Amygdala (tissue), 56 donors: ENCODE results near the gene PHLDB2.

Experiments
- DNase-seq, 56 donors: peaks; one replicate each; lab custom pipeline; 2025; lab: John Stamatoyannopoulos, UW

PHLDB2 gene

DNA sequence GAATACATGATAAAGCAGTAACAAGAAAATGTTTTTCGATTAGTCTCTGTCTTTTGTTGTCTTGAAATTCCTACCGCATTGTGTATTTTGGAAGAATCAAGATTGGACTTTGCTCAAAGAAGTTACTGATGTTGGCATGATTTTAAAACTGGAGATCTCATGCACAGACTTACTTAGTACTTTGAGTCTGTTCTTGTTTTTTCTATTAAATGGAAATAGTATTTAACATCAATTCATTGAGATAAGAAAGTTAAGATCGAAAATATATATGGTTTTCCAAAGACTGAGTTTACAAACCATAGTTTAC, 122.3 kb downstream of the PHLDB2 start:
- DNase-seq: no peak

DNA sequence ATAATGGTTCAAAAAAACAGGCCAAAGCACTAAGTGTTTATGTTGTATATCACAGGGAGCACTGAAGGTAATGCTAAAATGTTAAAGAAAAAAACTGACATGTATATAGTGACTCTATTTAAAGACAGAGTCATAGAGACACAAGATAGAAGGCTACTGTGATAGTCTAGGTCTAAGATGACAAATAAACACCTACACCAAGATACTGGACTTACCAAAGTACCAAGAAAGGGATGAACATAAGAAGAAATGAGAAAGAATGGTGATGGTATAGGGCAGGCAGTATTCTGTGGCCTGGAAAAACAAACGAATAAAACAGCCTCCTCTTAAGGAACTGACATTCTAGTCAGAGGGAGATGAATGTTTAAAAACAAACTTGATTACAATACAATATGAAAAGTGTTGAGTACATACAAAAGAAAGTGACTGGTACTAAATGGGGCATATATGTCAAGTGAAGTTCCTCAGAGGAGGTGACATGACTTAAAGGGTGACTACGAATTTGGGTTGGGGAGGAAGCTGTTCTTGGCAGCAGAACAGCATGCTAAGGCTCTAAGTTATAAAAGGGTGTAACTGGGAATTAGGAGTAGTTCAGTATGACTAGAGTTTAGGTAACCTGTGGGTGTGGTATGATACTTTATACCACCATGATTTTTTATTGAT, 125.7 kb downstream of the PHLDB2 start:
- DNase-seq: no peak

- DNase-seq: no peak
Observed at GRCh38 chr3:111986800-111987199, 127.7 kb downstream of the PHLDB2 start.

GRCh38 chr3:111989061-111989678, 130.1 kb downstream of the PHLDB2 start:
- DNase-seq: peak in 3 of 56 donors; percentile 8 to 29 (median 12)

GRCh38 chr3:111993038-111993437, 134.0 kb downstream of the PHLDB2 start:
- DNase-seq: no peak

DNA sequence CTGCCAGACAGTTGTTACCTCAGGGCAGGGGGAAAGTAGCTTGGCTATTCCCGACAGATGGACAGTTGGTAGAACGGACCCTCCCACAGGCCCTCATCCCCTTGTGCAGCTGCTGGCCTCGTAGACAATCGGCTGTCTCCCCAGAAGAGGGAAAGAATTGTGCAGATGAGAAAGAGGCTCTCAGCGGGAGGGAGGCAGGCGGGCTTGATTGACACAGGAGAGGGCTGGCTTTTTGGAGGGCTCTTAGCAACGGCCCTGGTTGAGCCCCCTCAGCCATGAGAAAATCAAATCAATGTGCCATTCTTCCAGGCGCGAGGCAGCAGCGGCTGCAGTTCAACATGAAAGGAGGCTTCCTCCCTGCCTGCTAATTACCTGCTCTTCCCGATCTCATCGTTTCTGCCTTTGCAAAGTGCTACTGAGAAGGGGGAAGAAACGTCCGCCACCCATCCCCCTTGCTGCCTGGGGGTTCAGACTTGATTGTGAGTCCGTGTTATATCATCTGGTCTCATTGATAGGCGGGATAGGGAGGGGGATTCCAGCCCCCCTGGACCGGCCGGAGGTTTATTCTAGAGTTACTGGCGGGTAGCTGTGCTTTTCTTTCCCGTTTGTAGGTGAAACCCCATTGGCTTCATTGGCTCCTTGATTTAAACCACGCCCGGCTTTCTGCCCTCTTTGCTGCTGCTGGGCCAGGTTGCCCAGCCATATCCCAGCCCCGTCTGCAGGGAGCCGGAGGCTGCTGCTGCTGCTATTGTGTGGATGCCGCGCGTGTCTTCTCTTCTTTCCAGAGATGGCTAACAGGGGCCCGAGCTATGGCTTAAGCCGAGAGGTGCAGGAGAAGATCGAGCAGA, 139.8 kb downstream of the PHLDB2 start, which contains the start of gene TAGLN3:
TSS of gene TAGLN3 (plus strand) at position 287 of the 848 bp plus-strand sequence. CDS start at position 788, 501 bp downstream.
- DNase-seq: peak in 44 of 56 donors; percentile 12 to 80 (median 44)

DNA sequence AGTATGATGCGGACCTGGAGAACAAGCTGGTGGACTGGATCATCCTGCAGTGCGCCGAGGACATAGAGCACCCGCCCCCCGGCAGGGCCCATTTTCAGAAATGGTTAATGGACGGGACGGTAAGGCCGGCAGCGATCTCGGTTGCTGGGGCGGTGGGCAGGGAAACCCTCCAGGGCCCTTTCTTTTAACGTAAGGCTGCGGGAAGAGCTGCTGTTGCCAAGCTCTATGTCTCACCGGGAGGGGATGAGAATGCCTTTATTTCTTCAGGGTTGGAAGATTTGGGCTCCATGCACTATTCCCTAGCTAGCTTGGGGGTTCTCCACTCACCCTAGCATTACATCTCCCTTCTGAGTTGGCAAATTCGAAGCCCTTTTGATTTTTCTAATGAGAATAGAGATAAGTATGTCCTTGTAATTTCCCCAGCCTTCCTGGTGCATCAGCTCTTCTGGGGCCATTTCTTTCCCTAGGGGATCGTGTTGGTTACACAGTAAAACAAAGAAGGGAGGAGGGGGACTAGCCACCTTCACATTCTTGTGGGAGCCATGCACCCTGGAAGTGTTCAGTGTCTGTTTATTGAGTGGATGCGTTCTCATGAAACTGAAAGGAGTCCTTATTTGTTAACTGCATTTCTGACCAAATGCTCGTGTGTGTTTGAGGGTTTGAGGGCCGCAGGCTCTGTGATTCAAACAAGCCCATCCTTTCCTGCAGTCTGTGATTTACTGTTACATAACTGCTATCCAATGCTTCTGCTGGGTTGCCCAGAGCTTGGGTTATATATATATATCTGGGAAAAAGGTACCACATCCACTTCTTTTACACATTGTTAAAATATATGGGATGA, 140.6 kb downstream of the PHLDB2 start:
- peak in 8 of 56 donors; percentile 18 to 59 (median 32) for DNase-seq

DNA sequence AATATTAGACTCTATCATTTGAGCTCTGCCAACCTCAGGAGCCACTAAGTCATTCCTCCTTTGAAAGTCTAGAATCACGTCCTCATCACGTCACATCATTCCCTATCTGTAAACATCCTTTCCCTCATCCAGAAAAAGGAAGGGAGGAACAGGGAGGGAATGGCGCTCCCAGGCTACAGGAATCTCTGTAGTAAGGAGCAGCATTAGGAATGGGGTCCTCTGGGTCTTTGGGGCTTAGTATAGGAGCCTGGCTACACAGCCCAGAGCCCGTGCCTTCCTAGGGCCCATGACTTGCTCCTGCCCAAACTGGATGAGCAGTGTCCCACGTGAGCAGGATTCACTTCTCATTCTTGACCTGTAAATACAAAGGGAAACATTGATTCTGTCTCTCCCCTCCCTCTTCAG, 141.3 kb downstream of the PHLDB2 start:
- DNase-seq: no peak

- DNase-seq: peak in 1 of 56 donors; percentile 21
Observed at GRCh38 chr3:112000966-112001365, 141.9 kb downstream of the PHLDB2 start.

DNA sequence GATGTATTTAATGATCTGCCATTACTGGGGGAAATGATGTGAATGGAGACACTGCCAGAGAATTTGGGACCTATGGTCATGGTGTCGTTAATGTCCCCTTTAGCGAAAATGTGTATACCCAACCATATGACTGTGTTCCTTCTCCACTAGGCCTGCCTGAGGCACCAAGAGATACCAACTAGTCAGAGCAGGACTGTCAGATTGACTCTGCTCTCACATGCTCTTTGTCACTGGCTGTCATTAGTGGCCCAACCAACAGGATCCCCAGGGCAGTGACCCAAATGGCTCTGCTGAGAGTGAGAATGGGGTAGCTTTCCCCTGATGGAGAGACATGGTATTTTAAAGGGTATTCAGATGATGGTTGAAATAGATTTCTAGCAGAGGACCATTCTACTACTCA, 142.5 kb downstream of the PHLDB2 start:
- DNase-seq: peak in 1 of 56 donors; percentile 13

GRCh38 chr3:112002096-112002971, 143.3 kb downstream of the PHLDB2 start:
- peak in 6 of 56 donors; percentile 15 to 58 (median 25) for DNase-seq

GRCh38 chr3:112003321-112004080, 144.4 kb downstream of the PHLDB2 start:
- no peak for DNase-seq

GRCh38 chr3:112004187-112004586, 145.1 kb downstream of the PHLDB2 start:
- DNase-seq: no peak

DNA sequence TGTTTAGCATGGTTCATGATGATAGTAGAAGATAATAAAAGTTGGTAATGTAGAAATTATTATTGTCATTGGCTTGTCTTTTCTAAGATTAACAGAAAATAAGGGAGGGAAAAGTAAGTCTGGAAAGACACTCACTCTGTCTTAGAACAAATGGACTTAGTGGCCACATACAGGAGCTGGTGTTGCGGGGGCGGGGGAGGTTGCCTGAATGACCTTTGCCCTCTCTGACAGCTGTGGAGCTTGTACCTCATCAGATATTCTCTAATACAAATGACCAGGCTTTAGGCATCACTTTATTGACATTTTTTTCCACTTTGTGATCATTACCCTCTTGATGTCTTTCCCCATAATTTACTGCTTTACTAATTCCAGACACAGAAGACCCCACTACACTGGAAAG, 145.6 kb downstream of the PHLDB2 start:
- DNase-seq: no peak

DNA sequence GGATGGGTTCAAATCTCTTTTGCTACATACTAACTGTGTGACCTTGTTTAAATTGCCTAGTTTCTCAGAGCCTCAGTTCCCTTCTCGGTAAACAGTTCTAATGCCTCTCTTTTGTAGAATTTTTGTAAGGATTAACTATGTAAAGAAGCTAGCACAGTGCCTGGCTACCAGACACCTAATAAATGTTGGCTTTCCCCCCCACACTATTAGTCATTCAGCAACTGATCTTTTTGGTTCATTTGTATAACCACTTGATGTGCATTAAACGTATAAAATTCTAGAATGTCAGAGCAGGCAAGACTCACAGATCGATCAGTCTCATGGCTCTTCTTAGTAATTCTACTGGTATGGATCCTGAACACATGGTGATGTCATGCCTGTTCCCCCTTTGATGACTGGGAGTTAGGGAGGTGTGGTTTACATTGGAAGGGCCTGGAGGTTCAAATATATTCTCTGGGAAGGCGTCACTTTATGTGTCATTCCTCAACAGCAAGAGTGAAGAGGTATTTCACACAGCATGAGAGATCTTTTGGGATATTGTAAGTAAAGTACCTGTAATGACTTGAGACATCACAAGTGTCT, 146.1 kb downstream of the PHLDB2 start:
- no peak for DNase-seq

DNA sequence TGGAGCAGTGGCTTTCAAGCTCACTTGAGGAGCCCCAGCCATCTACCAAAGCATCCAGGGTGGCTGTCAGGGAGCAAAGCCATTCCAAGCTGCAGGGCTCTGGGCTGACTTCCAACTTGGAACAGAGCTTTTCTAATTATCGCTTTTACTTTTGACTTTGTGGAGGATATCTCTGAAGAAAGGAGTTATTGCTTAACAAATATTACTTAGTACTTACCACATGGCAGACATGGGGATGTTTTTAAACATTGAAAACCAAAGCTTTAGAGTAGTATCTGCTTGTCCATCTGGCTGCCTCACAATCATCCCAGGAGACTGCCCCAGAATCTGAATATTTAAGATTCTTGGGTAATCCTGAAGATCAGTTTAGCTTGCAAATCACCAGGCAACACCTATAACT, 148.6 kb downstream of the PHLDB2 start:
- no peak for DNase-seq

DNA sequence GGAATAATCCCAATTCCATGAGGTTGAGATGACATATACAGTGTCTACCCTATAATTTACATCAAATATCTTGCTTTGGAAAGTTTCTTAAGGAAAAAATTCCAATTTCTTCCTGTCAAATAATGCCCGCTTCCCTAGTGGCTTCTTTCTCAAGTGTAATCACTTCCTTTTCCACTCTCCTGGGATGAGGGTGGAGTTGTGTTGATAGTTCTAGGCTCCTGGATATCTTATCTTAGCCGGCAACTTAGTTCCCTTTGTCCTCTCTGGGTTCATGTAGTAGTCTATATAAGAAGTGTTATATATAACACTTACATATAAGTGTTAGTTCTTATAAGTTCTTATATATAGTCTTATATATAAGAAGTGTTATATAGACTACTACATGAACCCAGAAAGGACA, 150.6 kb downstream of the PHLDB2 start:
- DNase-seq: no peak

GRCh38 chr3:112010636-112011035, 151.6 kb downstream of the PHLDB2 start:
- DNase-seq: no peak
